ENCODE data around the gene NIPAL4.

The NIPAL4 gene

GRCh38 chr5:157518963-157519362 lies 59.0 kb downstream of the NIPAL4 start:
- DNase-seq: peak in 1 of 5 donors; percentile 40

GRCh38 chr5:157519579-157520253 lies 59.7 kb downstream of the NIPAL4 start:
- DNase-seq: no peak

- DNase-seq: no peak
Measured at GRCh38 chr5:157520911-157521703, 61.1 kb downstream of the NIPAL4 start.

- no peak for DNase-seq
Measured at GRCh38 chr5:157521704-157522029, 61.7 kb downstream of the NIPAL4 start.

GRCh38 chr5:157523976-157524375 lies 64.0 kb downstream of the NIPAL4 start:
- no peak for DNase-seq

All from T-helper 1 cell (primary cell).